T47D (cell line): ENCODE data around the gene MMP12.
A peak's percentile ranks its signal among the peaks of the same experiment; 100 is the strongest.

ENCODE experiments used
- DNase-seq, 2 experiments: peaks; one replicate each; pipeline versions ENCODE4 v3.0.0 to v3.0.0-alpha.2; 2011 to 2012; ENCODE audit warnings: low read depth in 1 of 2, low spot score in 1 of 2
- JUND ChIP-seq: IDR thresholded peaks from 2 replicates; pipeline ENCODE4 v1.6.1; 2012; ENCODE audit warnings: low read depth
- in situ Hi-C: cut with HindIII; loops from 2 replicates; pipeline ENCODE4 v1.10.0; 2016; ENCODE audit warnings: low sequenced_read_pairs, low pct_unique_long_range_greater_than_20kb

Gene MMP12

DNA sequence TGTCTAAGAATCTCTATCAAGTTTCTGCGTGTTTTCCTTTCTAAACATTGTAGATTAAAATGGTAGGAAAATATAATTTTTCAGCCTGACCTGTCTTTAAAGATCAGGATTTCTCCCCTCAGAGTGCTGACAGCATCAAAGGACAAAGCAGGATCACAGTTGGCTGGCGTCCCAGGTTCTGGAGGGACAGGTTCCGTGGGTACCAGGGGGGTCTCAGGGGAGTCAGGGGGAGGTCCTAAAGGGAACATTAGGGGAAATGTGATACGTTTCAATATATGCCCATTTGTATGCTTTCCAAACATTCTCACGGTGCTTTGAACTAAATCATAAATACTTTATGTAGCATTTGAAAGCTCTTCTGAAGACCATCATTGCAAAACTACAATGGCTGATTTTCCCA, 34.8 kb downstream of the MMP12 start:
- TF ChIP-seq JUND: no peak
- no peak for DNase-seq
- in situ Hi-C loops: no loop called here

DNA sequence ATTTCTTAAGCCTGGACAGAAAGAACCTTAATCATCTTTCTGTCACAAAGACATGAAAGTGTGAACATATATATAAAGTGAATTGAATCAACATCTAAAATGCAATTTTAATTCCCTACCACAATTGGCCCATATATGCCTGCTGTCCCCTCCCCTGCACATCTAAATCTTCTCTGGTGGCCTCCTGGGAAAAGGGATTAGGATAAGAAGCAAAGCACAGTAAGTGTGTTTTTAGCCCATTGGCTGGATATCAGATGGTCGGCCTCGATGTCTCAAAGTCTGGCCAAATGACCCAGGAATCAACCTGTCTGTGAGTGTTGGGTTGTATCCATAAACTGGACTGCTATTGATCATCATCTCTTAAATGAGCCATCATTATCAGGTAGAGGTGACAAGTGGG, 37.1 kb downstream of the MMP12 start:
- DNase-seq: no peak
- TF ChIP-seq JUND: no peak
- in situ Hi-C loops: no loop called here

DNA sequence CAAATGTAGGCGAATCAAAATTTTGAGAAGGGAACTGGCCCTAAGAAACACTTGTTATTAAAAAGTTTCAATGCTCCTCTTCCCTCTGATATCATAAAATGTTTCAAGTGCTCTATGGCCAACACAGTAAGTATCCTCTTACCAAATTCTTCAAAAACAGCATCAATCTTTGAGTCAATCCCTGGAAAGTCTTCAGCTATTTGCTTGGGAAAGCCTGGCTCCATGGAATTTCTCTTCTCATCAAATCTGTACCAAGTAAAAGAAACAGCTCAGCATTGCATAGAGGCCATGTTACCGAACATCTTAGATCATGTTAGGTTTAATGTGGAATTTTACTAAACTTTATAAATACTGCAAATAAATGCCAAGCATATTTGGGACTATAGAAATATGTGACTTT, 37.6 kb downstream of the MMP12 start:
- in situ Hi-C loops: no loop called here
- no peak for TF ChIP-seq JUND
- no peak for DNase-seq

DNA sequence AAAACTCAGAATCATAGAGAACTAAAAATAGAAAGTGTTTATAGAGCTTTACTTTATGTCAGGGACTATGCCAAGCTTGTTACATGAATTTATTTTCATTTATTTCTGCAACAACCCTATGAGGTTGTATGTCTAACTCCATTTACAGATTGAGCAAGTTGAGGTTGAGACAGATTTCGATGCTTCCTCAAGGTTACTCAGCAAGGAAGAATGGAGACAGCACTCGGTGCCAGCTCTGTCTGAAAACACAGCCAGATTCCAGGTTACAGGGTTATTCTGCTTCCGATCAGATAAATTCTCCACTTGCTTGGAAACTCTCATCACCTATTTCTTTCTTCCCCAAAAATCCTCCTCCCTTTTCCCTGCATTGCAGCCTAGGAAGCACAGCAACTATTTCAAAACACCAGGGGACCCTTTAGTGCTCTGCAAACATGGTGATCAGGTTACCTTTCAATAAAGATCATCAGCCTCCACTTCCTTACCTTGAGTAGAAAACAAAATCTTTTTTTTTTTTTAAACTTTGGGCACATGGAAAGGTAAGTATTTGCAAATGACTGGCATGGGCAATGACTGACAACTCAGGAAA, 38.4 kb downstream of the MMP12 start:
- DNase-seq: no peak
- in situ Hi-C loops: no loop called here
- TF ChIP-seq JUND: no peak

DNA sequence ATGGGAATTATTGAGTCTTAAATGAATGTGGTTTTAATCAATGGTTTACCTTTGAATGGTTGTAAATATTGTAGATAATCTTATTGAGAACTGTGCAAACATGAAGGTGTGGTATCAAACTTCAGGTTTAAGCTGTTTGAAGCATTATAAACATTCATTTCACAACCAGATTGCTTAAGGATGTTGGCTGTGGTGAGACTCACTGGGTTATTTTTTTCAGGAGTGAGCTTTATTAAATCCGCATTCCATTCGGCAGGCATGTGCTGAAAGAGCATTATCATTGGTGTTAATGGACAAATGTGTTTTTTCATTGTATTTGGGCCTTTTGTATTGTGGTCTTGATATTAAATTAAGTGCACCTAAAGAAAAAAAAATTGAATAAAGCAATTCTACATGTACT, 41.1 kb downstream of the MMP12 start:
- in situ Hi-C loops: no loop called here
- no peak for TF ChIP-seq JUND
- no peak for DNase-seq

DNA sequence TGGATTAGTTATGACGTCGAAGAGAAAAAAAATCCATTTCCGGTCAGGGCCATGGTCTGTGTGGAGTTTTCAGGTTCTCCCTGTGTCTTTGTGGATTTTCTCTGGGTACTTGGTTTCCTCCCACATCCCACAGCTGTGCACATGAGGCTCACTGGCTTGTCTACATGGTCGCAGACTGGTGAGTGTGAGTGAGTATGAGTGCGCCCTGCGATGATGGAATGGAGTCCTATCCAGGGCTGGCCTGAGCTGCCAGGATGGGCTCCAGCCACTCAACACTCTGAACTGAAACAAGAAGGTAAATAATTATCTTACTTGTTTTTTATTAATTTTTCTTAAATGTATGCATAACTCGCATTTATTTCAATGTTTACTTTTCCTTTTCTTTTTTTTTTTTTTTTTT, 42.2 kb downstream of the MMP12 start:
- in situ Hi-C loops: no loop called here
- TF ChIP-seq JUND: no peak
- DNase-seq: no peak

DNA sequence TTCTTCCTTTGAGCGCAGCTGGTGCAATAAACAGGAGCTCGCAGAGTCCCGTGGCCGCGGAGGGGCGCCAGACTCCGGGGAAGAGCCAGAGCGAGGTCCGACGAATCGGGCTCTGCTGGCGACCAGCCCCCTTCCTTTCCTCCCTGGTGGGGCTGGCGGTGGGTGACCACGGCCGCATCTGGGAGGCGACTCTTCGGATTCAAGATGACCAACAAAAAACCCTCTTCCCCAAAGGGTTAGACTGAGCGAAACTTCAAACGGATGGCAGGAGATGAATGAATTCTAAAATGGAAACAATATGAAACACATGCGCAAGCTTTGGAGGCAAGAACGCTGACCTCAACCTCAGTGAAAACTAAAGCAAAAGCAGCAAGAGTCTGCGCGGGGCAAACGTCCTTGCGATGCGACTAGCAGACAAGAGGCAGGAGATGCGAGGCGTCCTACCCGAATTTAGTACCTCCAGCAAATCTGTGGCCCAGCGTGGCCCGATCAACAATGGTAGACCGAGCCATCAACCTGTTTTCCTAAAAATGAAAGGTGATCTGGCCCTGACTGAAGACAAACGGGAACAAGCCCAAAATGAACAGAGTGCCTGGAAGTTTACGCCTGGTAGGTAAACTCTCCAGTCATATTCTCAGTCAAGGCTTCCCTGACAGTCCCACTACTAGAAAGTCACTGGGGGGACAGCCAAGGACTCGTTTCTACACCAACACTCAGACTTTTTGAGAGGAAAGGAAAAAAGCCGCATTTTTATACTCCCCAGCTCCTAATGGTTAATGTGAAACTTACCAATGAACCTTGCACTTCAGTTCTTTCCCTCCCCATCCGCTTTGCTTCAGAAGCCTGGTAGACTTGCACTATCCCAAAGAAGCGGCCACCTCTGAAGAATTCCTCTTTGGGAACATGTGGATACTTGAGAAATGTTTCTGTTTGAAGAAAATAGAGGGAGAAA, 43.0 kb downstream of the MMP12 start:
- DNase-seq: no peak
- no peak for TF ChIP-seq JUND
- in situ Hi-C loops: no loop called here

DNA sequence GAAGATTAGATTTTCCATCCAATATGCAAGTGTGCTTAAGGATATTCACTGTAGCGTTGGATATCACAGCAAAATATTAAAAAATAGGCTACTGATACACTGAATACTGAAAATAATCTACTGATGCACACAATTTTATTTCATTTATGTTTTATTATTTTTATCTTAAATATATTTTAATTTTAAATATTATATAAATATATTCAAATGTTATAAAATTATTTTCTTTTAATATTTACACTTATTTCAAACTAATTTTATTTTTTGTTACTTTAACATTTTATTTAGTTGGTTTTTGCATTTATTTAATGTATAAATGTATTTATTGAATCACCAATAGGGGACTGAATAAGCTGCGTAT, 43.7 kb downstream of the MMP12 start:
- no peak for TF ChIP-seq JUND
- no peak for DNase-seq
- in situ Hi-C loops: no loop called here

DNA sequence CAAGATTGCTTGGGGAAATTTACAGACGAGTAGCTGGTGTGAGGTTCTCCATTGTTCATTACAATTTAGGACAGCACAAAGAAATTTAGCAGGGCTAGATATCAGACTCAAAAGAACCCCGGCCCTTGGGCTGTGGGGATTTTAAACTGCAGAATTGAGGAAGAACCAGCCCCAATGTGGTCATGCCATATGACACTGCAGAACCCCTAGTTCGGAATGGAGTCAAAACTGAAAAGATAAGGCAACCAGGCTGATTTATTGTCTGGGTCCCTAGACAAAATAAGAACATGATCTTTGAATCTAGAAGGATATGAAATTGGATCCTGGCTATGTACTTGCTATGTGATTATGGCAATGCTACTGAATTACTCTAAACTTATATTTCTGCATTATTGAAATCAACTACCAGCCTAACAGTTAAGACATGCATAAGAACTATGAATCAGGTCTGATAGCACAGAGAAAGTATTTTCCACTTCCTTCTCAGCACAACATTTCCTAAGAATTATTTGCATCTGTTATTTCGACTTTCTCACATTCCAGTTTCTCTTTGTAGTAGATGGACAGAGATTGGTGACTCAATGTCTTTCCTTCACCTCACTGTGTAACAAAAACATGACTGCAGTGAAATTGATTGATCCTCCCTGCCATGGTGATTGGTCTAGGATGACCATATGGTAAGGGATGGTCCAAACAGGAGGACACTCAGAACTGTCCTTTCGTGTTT, 44.6 kb downstream of the MMP12 start:
- in situ Hi-C loops: no loop called here
- no peak for DNase-seq
- no peak for TF ChIP-seq JUND

DNA sequence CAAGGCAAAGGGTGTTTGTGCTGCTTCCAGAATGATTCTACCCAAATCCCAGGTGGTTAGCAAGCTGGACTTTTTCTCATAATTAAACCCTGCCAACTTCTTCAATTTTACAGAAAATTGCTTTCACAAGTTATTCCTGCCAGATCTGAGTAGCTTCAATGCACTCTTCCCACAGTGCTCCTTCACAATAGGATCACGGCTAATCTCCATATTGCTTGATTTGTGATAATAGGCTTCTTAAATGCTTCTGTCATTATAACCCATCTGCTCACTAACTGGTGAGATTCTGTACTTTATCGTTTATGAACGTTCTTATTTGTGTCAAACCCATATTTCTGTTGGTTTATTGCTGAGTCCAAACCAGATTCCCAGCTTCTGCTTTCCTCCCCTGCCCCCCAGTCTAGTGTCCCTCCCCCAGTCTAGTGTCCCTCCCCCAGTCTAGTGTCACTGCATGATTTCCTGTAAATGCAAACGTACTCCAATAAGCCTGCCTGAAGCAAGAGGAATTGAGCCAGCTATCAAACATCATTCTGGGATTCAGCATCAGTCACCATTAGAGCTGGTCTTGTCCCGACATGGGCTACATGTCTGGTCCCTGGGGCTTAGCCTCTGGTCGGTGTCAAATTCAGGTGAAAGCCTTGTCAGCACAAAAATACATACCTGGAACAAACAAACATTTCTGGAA, 45.3 kb downstream of the MMP12 start:
- TF ChIP-seq JUND: no peak
- no peak for DNase-seq
- in situ Hi-C loops: no loop called here

DNA sequence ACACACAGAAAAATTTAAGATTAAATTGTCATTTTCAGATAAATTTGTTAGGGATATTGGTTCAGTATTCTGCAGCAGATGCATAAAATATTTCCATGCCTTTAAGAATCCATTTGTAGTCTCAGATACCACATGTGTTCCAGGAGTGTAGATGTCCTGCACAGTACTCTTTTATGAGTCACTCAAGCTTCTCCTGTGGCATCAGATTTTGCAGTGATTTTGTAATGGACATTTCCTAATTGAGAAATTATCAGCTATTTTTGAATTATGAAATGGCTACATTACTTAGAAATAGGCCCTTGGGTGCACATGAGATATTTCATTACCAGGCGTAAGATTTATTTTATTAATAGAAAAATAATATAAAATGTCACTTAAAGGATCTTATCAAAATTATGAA, 50.2 kb downstream of the MMP12 start:
- no peak for TF ChIP-seq JUND
- in situ Hi-C loops: no loop called here
- no peak for DNase-seq

DNA sequence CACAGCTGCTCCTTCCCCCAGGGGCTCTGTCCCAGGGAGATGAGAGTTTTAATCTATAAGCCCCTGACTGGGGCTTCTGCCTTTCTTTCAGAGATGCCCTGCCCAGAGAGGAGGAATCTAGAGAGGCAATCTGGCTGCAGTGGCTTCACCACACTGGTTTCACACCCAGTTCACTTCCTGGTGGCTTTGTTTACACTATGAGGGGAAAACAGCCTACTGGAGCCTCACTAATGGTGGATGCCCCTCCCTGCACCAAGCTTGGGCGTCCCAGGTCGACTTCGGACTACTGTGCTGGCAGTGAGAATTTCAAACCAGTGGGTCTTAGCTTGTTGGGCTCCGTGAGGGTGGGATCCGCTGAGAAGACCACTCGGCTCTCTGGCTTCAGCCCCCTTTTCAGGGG, 55.3 kb downstream of the MMP12 start:
- TF ChIP-seq JUND: no peak
- peak in 1 of 2 experiments; percentile 23 for DNase-seq
- in situ Hi-C loops: no loop called here

DNA sequence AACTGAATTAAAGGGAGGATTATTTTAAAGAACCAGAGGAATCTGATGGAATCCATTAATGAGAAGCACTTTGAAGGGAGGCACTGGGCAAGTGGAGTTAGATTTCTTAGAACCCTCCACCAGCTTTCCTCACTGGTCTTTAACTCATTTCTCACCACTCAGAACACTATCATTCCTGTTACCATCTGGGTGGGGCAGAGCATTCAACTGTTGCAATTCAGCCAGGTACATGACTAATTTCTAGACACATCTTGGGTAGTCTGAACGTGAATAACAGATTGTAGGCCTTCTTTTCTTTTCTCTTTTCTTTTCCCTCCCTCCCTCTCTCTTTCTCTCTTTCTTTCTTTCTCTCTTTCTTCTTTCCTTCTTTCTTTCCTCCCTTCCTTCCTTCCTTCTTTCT, 61.3 kb downstream of the MMP12 start:
- no peak for TF ChIP-seq JUND
- in situ Hi-C loops: no loop called here

More for the DNA sequence above, 61.3 kb downstream of the MMP12 start:
- DNase-seq: no peak
